Lung (tissue), 12 donors: ENCODE results near the gene ZNF280C. TPM values are rescaled to one million over a fixed set of nuclear protein-coding genes. Genes with fewer than 3 reads are reported as not detected.

ENCODE experiments used
- ATAC-seq: fragments of 200-7000 bp; cut with Tn5 transposase; one replicate; pipeline ENCODE4 v1.9.1; 2020; ENCODE audit warnings: moderate number of reproducible peaks; ENCODE audit not compliant: insufficient read depth, low FRiP score
- DNase-seq, 3 donors: peaks; one replicate each; pipeline ENCODE4 v3.0.0-alpha.2; 2013 to 2017
- H3K27ac ChIP-seq, 2 donors: one replicate each; pipeline ENCODE4 v1.5.1; 2013; ENCODE audit warnings: mild to moderate bottlenecking in 2 of 2, moderate library complexity in 2 of 2, control low read depth in 1 of 2, inconsistent platforms in 1 of 2, low read depth in 1 of 2, low read length in 1 of 2
- H3K27me3 ChIP-seq, 3 donors: one replicate each; pipeline ENCODE4 v1.5.1; 2013; ENCODE audit warnings: low read length in 2 of 3; ENCODE audit not compliant: control insufficient read depth in 3 of 3, insufficient read depth in 3 of 3
- H3K36me3 ChIP-seq, 4 donors: one replicate each; pipeline ENCODE4 v1.5.1; 2013; ENCODE audit warnings: low read length in 4 of 4, mild to moderate bottlenecking in 1 of 4, moderate library complexity in 1 of 4; ENCODE audit not compliant: control insufficient read depth in 4 of 4, insufficient read depth in 4 of 4
- H3K4me1 ChIP-seq, 5 donors: one replicate each; pipeline ENCODE4 v1.5.1; 2013; ENCODE audit warnings: low read length in 5 of 5, mild to moderate bottlenecking in 2 of 5, moderate library complexity in 1 of 5; ENCODE audit not compliant: control insufficient read depth in 5 of 5, insufficient read depth in 5 of 5
- H3K4me3 ChIP-seq: one replicate; pipeline ENCODE4 v1.5.1; 2013; ENCODE audit warnings: mild to moderate bottlenecking, control low read depth, moderate library complexity
- H3K9ac ChIP-seq, 2 donors: one replicate each; pipeline ENCODE4 v1.5.1; 2013; ENCODE audit warnings: low read length in 2 of 2, control low read depth in 1 of 2; ENCODE audit not compliant: insufficient read depth in 1 of 2
- H3K9me3 ChIP-seq, 4 donors: one replicate each; pipeline ENCODE4 v1.5.1; 2013; ENCODE audit warnings: low read length in 3 of 4, mild to moderate bottlenecking in 1 of 4, moderate library complexity in 1 of 4; ENCODE audit not compliant: control insufficient read depth in 4 of 4, insufficient read depth in 3 of 4
- WGBS, 2 donors: extraction: QIAGEN DNeasy Blood & Tissue Kit; methylation state at CpG; one replicate each; pipeline ENCODE4 v1.1.7; 2013; 5-methylcytosine and 5-hydroxymethylcytosine counted together
- polyA plus RNA-seq, 2 donors: library from polyadenylated mRNA; stranded (reverse); fragments of 200-250 nt; gene quantifications; one replicate each; pipeline ENCODE4 v1.2.1, GENCODE V29; 2013
- total RNA-seq, 2 donors: library from RNA; depleted of rRNA in 1 of 2; stranded (reverse); fragments of >200 nt in 1 of 2; gene quantifications; one replicate each; pipeline ENCODE4 v1.2.1, GENCODE V29; 2014 to 2021
- TF ChIP-seq, protein P1 (sequence below): IDR thresholded peaks from 2 replicates; pipeline ENCODE4 v1.5.1; 2012; ENCODE audit warnings: mild to moderate bottlenecking; ENCODE audit errors: control extremely low read depth, extremely low read depth
- donor health status: control.
- donor health status: control.
- donor health status: Bipolar disorder and iron deficiency.
- donor health status: healthy.
- donor health status: DM: yes; HTN: yes; CAD: no.

ZNF280C gene
- total and polyA plus RNA-seq, 4 donors: 1.2 to 7.3 (median 2.5) TPM

- no peaks in the 10 kb centered on the region for H3K4me1 ChIP-seq
- peaks cover 0 to 4% (median 3%) of the 10 kb centered on the region in 4 donors for H3K36me3 ChIP-seq
- DNase-seq (no peak), ATAC-seq (no peak)
- no peak overlapping the region for H3K9ac ChIP-seq
- no peak overlapping the region for H3K27ac ChIP-seq
- H3K27me3 ChIP-seq: no peaks in the 10 kb centered on the region
- TF ChIP-seq, protein P1, sequence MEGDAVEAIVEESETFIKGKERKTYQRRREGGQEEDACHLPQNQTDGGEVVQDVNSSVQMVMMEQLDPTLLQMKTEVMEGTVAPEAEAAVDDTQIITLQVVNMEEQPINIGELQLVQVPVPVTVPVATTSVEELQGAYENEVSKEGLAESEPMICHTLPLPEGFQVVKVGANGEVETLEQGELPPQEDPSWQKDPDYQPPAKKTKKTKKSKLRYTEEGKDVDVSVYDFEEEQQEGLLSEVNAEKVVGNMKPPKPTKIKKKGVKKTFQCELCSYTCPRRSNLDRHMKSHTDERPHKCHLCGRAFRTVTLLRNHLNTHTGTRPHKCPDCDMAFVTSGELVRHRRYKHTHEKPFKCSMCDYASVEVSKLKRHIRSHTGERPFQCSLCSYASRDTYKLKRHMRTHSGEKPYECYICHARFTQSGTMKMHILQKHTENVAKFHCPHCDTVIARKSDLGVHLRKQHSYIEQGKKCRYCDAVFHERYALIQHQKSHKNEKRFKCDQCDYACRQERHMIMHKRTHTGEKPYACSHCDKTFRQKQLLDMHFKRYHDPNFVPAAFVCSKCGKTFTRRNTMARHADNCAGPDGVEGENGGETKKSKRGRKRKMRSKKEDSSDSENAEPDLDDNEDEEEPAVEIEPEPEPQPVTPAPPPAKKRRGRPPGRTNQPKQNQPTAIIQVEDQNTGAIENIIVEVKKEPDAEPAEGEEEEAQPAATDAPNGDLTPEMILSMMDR: no peak
- WGBS, 2 donors: 61 to 92% methylated on average over 1 of the region's 1 CpG
- no peaks in the 10 kb centered on the region for H3K9me3 ChIP-seq
- H3K4me3 ChIP-seq: no peak overlapping the region
Measured at GRCh38 chrX:130212371-130212770, 56.3 kb downstream of the ZNF280C start.

- Histone ChIP-seq H3K4me3 (no peak overlapping the region), H3K9ac (no peak overlapping the region), H3K27ac (no peak overlapping the region), H3K36me3 (peaks cover 0 to 4% (median 2%) of the 10 kb centered on the region in 4 donors), H3K4me1 (no peaks in the 10 kb centered on the region), H3K9me3 (no peaks in the 10 kb centered on the region), H3K27me3 (no peaks in the 10 kb centered on the region)
- DNase-seq (no peak), ATAC-seq (no peak)
- TF ChIP-seq, protein P1: no peak
- 73 to 92% methylated on average over 4 of the region's 4 CpGs for WGBS, 2 donors
Measured at GRCh38 chrX:130211415-130212186, 57.1 kb downstream of the ZNF280C start.

DNA sequence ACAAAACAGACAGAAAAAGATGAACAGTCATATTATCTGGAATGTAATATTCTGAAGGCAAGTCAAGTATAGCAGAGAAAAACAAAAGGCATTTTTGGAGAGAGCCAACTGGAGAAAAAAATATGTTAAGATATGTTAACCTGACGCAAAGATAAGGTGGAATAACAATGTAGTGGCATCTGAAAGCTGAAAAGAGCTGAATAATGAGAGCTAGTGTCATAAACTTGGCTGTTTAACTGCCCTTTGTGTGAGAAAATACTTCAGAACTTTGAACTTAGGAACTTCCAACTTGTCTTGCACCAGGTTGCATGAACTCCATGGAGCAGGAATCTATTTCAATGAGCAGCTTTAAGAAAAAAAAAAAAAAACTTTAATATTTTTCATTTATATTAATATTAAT is 64.1 kb downstream of the ZNF280C start:
- TF ChIP-seq, protein P1: no peak
- ATAC-seq (no peak), DNase-seq (no peak)
- Histone ChIP-seq H3K4me3 (no peak overlapping the region), H3K9ac (no peak overlapping the region), H3K36me3 (peaks cover 0 to 3% (median 1%) of the 10 kb centered on the region in 4 donors), H3K27me3 (peaks cover 0 to under 1% (median 0%) of the 10 kb centered on the region in 3 donors), H3K4me1 (no peaks in the 10 kb centered on the region), H3K9me3 (no peaks in the 10 kb centered on the region), H3K27ac (no peak overlapping the region)
- 71 to 93% methylated on average over 1 of the region's 1 CpG for WGBS, 2 donors
